GM15510 (cell line): ENCODE measurements around the gene CYLD.

ENCODE experiments used
- POLR2A ChIP-seq: IDR thresholded peaks from 3 replicates; pipeline ENCODE4 v1.6.1; 2011; ENCODE audit warnings: borderline replicate concordance; ENCODE audit not compliant: insufficient read length; ENCODE audit errors: extremely low read depth

The CYLD gene

DNA sequence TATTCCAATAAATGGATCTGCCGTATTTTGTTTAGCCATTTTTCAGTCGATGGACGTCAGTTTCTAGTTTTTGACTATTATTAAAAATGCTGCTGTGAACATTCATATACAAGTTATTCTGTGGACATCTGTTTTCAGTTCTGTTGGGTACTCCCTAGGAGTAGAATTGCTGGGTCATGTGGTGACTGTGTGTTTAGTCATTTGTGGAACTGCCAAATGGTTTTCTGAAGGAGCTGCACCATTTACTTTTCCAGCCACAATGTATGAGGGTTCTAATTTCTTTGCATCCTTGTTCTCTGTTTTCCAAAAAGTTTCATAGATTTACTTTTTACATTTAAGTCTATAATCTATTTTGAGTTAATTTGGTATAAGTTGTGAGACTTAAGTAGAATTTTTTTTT, 29.5 kb downstream of the CYLD start:
- TF ChIP-seq POLR2A, result no peak

DNA sequence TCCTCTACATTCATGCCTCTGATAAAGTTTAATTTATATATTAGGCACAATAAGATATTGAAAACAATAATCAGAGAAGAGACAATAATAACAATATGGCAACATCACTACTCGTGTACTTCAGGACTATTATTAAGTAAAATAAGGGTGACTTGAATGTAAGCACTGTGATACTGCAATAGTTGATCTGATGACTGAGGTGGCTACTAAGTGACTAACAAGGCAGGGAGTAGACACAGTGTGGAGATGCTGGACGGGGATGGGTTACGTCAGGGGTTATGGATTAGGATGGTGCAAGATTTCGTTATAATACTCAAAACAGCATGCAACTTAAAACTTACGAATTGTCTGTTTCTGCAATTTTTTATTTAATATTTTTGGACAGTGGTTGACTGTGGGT, 32.5 kb downstream of the CYLD start:
- TF ChIP-seq POLR2A, result no peak

DNA sequence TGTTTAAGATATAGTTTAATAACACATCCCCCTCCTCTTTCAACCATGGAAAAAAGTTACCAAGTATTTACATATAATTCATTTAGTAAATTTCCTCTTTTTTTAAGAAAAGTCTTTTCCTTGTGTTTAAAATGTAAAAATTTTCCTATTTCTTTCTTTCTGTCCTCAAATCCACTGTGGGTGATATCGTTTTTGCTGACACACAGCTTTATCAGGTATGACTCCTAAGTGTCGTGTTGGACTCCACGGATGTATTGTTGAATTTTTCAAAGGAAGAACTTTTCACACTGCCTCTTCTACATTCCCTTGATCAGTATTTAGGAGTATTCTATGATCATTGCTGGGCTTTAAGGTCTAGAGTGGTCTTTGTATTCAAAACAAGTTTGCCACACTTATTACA, 33.1 kb downstream of the CYLD start:
- TF ChIP-seq POLR2A, result no peak

DNA sequence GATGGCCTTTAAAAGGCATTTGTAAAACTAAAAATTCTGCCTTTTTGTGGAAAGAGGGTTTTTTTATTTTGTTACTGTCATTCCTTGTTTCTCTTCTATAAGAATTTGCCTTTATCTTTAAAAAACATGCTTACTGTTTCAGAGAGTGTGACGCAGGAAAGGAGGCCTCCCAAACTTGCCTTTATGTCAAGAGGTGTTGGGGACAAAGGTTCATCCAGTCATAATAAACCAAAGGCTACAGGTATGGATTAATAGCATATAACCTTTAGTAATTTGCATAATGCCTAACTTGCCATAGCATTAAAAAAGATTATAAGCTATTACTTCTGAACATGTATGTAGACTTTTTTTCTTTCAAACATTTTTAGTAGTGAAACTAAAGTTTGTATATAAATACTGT, 34.2 kb downstream of the CYLD start:
- TF ChIP-seq POLR2A, result no peak

DNA sequence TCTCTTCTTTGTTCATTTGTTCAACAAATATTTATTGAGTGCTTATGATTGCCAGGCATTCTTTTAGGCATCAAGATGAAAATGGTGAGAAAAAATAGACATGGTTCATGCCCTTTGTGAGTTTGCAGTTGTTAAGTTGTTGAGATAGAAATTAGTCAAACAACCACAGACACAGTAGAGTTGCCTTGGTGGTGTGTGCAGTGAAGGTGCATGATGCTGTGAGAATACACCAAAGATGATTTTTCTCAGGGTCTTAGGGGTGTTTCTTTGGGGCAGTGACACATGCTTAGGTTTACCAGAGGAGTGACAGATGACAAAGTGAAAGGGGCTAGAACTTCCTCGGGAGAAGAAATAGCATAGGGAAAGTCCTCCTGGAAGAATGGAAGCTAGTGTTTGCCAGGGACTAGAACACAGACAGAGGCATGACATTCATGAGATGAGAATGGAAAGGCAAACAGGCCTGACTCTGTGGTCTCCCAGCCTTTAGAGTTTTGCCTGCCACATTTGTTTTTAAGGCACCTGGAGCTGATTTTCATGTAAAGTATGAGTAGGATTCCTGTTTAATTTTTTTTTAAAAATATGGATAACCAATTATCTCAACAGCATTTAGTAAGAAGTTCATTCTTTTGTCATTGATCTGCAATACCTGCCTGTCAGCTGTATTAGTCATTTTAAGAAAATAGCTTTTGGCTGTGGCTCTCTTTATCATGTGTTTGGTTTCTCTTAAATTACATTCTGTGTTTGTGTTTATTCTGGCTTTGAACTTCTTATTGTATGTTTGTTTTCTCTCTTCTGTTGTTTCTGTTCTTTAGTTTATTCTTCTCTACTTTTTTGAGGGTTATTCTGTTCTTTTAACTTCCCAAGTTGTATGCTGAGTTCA, 36.6 kb downstream of the CYLD start:
- no peak for TF ChIP-seq POLR2A

DNA sequence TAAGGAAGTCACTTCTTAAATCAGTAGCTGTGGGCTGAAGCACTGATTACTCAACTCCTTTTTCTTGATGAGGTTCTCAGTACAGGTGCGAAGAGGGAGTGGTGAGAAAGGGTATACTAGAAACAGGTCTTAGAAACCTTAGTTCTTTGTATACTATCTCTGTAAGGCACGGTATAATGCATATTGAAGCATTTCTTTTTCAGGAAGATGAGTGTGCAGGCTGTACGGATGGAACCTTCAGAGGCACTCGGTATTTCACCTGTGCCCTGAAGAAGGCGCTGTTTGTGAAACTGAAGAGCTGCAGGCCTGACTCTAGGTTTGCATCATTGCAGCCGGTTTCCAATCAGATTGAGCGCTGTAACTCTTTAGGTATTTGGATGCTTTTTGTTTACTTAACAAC, 39.2 kb downstream of the CYLD start:
- no peak for TF ChIP-seq POLR2A

DNA sequence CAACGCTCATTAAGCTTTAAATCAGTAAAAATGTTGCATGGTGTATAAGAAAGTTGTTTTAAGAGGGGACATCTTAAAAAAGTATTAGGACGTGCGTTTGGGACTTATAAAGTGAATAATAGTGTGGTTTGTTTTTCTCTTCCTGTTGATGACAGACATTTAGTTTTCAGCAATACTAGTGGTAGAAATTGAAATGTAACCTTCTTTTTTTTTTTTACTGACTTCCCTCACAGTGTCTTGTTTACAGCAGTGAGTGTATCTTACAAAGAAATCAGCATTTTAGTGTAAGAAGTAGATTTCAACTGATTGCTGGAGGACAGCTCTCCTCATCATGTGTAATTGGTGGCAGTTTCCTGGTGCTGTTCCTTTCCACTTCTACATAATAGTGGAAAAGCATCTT, 39.6 kb downstream of the CYLD start:
- TF ChIP-seq POLR2A, result no peak

DNA sequence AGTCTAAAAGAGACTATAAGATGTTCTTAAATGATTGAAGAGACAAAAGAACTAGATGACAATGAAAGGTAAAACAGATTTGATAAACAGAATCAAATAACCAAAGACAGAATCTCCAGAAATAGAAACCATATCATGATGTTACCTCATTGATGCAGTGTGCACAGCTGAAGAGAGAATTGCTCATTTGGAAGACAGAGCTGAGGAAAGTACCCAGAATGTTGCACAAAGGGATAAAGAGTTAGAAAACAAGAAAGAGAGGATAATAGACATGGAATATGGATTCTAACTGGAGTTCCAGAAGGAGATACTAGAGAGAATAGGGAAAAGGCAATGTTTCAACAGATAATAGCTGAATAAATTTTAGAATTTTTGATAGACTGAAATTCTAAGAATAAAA, 47.9 kb downstream of the CYLD start:
- TF ChIP-seq POLR2A, result no peak

DNA sequence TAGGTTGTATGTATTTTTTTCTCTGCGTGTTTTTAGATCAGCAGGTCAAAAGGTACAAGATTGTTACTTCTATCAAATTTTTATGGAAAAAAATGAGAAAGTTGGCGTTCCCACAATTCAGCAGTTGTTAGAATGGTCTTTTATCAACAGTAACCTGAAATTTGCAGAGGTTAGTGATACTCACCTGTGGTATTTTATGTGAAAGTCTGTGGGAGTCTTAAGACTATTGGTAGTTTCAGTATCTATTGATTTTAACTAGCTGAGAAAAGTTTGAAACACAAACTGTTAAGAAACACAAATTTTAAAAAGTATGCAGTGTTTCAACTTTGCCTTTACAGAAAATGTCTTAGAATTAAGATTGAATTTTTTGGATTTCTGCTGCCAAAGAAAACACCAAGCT, 49.6 kb downstream of the CYLD start:
- no peak for TF ChIP-seq POLR2A

DNA sequence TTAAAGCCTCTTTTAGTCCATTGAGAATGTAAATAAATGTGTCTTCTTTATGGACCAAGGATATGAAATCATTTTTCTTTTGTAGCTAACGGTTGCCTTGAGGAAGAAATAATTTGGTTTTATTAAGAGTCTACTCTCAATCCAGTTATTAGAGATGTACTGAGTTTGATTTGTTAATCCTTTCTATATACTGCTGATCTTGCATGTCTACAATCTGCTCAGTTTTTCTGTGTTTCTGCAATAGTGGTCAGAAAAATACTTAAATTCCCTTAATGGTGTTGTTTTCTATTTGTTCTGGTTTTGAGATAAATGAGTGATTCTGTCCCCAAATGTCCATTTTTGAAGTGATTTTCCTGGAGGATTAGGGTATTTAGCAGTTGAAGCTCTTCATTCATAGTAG, 54.9 kb downstream of the CYLD start:
- TF ChIP-seq POLR2A, result no peak

DNA sequence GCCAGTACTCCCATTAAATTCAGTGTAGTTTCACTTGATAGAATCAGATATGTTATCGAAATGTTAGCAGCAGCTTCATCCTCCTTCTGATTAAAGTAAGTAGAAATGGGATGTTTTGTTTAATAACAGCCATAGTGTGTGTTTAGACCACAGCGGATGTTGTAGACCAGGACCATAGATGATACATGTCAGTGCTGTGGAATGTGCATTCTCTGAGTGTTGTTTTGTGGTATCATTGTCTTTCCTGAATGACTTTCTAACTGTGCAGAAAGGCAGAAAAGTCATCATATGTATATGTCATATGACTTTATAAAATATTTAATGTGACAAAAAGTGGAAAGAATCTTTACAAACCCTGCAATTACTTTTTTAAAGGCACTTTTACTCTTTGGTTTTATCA, 55.6 kb downstream of the CYLD start:
- no peak for TF ChIP-seq POLR2A

DNA sequence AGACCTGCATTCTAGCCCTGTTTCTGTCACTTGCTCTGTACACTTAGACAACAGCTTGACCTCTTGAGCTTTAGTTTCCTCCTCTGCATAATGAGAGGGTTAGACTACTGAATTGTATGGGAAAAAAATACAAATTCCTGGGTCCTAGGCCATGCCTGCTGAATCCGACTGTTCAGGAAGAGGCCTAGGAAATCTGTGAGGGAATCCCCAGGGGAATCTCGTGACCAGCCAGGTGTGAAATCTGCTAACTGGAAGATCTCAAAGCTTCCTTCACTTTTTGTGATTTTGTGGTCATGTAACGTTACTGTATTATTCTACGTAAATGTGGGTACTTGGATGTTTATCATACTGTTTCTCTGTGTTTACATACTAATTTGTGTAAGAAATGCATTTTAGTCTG, 58.2 kb downstream of the CYLD start:
- no peak for TF ChIP-seq POLR2A

DNA sequence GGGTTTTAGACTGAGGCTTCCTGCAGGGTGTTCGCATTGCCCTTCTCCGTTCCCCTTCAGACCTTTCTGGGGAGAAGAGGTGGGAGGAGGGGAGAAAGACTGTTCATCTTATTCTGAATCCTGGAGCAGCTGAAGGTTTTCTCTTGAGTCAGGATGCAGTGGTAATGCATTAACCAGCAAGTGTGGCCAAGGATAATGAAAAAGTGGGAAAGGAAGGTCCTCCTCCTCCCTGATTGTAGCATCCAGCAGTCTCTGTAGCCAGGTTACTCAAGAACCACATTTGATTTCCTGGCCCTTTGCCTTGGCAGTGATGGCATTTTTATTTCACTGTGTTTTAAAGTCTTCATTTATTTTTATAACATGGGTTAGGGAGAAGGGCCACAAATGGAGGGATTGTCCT, 59.1 kb downstream of the CYLD start:
- no peak for TF ChIP-seq POLR2A

DNA sequence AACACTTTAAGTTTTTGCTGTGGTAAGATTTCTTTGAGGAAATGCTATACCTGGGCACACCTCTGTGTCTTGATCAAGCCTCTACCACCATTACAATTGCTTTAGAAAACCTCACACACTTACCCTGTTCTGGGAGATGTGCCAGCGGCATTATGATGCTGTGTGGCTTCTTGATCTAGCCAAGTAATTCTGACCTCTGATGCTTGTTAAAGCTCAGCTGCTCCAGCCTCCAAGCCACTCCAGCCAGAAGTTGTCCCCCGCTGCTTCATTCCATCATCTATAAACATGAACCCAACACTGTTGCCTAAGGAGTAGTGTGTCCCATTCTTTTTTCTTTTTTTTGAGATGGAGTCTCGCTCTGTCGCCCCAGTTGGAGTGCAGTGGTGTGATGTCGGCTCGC, 60.1 kb downstream of the CYLD start:
- no peak for TF ChIP-seq POLR2A

DNA sequence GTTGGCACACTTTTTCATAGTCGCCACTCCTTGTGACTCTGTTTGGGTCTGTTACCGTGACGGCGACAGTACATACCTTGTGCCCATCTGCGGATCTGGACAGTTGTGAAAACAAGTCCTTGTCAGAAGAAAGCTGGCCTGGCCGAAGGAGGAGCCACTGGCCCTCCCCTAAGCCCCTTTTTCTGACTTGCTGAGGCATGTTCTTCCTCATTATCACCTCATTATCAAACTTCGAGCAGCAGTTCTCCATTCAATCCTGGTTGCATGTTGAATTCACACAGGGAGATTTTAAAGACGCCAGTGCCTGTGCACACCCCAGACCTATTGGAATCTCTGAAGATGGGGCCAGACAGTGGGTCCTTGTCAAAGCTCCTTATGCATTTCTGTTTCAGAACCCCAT, 61.1 kb downstream of the CYLD start:
- TF ChIP-seq POLR2A, result no peak

DNA sequence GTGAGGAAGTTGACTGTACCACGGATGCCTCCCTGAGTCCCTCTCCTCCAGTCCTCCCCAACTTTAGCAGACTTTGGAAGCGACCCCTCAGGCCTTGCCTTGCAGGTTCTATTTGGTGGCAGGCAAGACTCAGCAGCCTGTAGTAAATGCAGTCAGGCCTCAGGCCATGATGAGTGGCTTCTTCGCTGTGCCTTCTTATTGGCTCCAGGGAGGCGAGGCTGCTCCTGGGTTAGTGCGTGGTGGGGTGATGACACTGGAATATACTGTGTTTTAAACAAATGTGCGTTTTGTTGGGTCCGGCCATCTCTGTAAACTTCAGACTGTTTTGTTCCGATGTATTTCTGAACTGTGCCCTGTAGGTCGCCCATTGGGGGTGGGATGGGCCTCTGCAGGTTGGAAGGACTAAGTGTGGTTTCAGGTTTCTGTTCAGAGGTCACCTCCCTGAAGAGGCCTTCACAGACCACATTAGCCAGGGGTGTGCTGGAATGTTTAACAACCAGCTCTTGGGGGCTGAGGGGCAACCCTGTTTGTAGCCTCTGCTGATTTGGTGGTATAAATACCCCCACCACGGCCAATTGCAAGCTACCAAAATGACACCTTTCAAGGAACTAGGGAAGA, 62.5 kb downstream of the CYLD start:
- no peak for TF ChIP-seq POLR2A
